ENCODE measurements around the gene NELFB.

Gene NELFB

DNA sequence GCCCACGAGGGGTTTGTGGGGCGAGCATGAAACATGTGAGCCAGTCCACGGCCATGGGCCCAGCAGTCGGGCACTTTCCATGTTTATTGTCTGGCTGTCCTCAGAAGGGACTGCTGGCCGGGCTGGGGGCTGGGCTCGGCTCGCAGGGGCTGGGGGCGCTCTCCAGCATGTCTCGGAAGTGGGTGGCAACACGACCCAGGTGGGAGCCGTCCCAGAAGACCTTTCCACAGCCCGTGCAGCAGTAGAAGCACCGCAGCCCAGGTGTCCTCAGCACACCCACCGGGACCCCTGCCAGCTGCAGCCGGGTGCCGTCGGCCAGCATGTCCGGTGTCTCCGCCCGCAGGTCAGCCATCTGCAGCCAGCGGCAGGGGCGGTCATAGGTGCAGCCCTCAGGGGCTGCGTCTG, 51.7 kb downstream of the NELFB start:
- DNase-seq = no peak

DNA sequence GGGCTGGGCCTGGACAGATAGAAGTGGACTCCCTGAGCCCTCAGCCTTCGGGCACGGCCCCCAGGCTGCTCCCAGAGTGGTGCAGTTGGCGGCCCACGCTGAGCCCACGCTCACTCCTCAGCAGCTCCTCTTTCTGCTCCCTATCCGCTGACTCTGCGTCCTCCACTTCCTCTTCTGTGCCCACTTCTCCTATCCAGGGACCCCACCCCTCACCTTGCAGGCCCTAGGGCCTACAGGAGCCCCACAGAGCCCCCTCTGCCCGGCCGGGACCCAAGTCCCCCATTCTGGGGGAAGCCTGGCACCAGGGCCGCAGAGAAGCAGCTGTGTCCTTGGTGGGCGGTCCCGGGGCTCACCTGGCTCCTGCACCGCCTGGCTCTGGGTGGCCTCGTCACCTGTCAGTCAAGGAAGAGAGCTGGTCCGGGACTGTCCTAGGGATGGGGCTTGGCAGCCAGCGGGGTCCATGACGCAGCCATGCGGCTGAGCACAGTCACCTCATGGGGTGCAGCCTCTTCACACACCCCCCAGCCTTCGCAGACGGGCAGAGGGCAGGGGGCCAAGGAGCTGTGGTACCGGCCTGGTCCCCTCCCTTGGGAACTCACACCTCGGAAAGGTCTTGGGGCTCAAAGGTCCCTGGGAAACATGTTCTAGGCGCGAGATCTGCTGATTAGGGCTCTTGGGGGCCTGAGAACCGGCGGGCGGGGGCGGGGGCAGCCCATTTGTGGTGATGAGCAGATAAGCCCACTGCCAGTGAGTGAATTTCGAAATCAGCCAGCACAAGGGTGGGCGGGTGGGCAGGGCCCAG, 52.3 kb downstream of the NELFB start:
- no peak for DNase-seq

DNA sequence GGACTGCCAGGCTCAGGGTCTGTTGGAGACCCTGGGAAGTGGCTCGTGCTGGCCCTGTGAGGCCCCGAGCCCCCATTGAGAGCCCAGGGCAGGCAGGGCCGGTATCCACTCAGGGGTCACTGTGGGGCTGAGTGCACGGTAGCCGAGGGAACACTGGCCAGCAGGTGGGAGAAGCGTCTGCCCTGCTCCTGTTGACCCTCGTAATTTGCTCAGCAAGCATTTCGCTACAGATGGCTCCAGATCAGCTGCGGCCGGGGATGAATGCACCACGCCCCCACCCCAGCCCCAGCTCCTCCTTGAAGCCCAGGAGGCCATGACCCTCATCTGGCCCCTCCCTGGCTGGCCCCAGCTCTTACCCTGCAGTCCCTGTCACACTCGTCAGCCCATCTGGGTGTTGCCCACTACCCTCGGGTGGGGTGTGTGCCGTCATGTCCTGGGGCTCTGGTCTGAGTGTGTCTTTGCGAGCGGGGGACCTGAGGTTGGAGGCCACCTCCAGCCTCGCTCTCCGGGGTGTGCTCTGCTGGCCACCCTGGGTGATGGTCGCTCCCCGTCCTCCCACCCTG, 53.0 kb downstream of the NELFB start:
- DNase-seq = no peak

DNA sequence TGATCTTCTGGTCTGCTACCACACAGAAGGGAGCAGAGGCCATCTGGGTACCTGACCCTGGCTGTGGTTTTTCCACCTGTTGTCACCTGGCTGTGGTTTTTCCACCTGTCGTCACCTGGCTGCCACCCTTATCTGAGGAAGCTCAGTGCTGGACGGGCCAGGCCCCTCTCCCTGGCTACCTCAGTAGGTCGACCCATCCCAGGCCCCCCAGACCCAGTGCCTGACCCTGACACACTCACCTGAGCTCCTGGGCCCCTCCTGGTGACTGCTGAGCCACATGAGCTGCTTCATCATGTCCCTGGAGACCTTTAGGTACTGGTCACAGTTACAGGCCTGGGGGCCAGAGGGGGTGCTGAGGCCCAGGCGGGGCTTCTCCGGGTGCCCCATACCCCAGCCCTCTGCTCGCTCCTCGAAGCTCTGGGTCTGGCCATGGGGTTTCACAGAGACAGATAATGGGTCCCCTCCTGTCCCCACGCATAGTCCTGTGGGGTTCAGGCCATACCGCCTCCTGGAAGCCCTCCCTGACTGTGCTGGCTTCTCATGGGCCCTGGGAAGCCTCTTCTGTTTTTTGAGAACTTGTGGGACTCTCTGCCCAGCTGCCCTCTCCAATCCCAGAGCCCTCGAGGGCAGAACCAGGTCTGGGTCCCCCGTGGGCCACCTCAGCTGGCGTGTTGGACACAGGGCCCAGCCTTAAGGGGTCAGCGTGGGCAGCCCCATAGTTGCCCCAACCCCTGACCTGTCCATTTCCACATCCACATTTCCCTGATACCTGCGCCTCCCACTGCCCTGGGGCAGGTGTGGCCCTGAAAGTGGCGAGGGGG, 54.5 kb downstream of the NELFB start:
- no peak for DNase-seq

DNA sequence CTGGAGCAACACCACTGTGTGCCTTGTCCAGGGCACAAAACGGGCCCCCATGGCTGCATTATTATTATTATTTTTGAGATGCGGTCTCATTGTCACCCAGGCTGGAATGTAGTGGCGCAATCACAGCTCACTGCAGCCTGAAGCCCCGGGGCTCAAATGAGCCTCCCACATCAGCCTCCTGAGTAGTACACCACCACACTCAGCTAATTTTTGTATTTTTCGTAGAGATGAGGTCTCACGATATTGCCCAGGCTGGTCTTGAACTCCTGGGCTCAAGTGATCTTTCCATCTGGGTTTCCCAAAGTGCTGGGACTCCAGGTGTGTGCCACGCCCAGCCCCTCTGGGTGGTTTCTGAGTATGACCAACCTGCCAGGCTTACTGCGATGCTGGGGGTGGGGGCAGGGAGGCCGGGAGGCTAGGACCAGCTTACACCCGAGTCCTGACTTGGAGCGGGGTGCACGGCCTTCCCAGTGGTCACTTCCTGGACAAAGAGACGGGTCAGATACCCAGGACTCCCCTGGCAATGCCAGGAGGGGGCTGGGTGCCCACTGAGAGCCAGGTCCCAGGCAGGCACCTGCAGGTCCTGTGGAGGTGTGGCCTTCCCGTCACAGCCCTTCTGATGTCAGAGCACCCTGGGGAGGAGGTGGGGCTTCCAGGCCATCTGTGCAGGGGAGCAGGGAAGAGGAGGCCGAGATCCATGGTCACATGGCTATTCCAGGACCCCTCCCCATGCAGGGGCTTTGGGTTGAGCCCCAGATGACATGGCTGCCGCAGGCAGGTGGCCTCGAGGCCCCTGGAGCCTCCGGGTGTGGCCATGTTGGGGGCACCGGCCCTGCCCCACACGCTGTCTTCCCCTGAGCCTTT, 55.3 kb downstream of the NELFB start:
- DNase-seq = no peak

DNA sequence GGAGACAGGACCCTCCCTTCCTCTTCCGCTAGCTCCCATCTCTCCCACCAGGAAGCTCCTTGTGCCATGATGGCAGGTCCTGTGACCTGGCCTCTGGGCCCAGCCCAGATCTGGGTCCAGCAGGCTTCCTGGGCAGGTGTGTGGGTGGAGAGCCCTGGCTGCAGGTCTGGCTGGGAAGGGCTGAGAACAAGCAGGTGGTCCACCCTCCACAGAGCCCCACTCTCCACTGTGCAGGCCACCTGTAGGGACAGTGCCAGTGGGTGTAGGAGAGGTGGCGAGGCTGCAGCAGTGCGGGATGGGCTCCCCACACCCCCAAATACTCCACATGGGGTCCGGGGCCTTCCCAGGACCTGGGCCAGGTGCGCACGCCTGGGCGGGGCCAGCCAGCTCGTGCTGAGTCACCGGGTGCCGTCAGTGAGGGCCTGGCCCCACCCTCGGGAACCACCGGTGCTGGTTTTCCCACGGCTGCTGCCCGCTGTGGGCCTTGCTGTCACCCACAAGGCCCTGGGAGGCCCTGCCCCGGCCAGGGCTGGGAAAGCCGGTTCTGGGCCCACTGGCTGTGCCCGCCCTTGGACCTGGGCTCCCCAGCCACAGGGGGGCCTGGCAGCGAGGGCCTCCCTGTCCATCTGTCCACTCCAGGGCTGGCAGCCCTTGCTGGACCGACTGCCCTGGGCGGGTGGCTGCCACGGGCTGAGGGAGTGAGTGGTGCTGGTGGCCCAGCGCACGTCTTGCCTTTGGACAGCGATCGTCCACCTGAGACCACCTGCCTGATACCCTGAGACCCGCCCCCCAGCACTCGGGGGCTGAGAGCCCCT, 56.3 kb downstream of the NELFB start:
- no peak for DNase-seq

DNA sequence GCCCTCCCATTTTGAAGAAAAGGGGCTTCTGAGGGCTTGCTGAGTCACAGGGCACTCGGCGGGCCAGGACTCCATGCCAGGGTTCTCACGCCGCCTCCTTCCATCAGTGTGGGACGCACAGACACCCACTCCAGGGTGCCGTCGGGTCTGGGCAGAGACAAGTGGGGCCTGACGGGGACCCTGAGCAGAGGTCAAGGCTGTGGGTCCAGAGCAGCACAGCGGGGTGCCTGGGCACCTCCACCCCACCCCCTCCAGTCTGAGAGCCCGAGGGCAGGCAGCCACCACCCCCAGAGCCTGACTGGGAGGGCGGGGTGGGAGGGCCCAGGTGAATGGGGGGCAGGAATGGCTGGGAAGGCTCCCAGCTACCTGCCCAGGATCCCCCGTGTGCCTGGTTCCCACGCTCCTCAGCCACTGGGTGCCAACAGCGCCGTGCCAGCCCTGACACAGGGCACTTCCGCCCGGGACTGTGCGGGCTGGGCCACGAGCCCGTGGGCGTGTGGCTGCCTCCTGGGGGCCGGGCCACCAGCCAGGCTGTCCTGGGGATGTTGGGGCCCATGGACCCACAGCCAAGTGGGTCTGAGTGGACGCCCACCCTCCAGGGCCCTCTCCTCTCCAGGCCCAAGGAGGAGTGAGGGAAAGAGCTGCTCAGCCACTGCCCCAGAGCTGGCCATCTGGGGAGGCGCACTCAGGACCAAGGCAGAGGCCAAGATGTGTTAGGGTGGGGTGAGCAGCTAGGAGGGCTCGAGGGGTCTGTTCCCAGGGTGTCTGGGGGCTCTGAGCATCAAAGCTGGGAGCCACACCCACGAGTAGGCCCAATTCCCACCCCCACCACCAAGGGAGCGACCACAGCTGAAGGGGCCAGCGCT, 57.1 kb downstream of the NELFB start:
- DNase-seq = no peak

DNA sequence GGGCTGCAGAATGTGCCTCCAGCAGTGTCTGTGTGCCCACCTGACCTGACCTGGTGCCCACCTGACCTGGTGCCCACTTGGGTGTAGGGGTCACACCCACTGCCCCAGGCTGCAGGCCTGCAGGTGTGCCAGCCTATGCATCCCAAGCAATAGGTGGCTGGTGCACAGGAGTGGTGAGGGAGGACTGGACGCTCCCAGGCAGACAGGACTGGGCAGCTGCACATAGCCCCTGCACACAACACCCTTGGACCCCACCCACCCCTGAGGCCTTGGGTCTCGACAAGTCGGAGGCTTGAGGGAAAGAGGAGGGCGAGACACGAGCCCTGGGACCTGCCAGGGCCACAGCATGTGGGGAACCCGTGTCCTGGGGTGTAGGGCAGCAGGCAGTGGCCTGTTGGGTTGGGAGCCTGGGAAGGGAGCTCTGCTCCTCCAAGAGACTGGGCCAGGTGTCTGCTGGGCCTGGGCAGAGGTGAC, 57.8 kb downstream of the NELFB start:
- no peak for DNase-seq

DNA sequence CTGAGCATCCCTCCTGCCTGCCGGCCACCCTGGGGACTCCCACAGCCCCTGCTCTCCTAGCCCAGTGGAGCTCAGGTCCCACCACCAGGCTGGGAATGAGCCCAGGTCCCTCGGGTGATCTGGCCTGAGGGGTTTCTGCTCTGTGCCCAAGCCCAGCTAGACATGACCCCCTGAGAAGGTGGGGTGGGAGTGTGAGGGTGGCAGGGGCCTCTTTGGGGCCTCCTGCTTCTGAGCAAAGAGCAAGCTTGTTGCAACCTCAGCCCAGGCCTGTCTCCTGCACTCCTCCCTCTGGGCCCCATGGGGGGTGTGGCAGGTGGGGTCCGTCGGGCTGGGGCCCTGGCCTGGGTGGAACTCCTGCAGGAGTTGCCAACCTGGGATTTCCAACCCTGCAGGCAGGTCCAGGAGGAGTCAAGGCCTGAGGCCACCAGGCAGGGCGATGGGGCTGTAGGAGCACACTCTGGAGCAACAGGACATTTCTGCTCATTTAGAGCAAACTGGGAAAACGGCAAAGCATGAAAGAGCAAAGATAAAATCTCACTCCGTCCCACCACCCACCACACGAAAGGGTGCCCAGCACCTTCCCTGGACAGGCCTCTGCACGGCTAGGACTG, 58.3 kb downstream of the NELFB start:
- DNase-seq = no peak

DNA sequence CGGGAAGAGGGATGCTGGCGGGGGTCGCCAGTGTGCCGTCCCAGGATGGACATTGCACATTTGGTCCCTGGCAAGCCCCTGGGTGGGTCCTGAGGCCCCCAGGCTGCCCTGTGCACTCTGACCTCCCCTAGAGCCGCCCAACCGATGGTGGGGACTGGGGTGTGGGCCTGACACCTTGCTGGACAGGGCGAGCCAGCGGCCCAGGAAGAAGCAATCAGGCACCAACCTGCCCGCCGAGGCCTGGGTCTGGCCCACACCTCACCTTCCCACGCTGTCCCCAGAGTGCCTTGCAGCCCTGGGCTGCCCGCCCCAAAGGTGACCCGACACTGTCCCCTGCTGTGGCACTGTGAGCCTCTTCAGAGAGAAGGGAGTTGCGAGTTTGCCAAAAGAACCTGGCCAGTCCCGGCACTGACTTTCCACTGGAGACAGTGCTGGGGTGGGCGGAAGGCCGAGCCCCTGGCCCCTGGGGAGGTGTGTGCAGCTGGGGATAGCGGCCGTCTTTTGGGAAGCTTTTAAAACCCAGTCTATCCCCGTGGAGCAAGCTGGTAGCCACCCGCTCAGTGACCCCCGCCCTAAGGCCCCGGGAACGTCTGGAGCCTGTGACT, 58.9 kb downstream of the NELFB start:
- DNase-seq = no peak

DNA sequence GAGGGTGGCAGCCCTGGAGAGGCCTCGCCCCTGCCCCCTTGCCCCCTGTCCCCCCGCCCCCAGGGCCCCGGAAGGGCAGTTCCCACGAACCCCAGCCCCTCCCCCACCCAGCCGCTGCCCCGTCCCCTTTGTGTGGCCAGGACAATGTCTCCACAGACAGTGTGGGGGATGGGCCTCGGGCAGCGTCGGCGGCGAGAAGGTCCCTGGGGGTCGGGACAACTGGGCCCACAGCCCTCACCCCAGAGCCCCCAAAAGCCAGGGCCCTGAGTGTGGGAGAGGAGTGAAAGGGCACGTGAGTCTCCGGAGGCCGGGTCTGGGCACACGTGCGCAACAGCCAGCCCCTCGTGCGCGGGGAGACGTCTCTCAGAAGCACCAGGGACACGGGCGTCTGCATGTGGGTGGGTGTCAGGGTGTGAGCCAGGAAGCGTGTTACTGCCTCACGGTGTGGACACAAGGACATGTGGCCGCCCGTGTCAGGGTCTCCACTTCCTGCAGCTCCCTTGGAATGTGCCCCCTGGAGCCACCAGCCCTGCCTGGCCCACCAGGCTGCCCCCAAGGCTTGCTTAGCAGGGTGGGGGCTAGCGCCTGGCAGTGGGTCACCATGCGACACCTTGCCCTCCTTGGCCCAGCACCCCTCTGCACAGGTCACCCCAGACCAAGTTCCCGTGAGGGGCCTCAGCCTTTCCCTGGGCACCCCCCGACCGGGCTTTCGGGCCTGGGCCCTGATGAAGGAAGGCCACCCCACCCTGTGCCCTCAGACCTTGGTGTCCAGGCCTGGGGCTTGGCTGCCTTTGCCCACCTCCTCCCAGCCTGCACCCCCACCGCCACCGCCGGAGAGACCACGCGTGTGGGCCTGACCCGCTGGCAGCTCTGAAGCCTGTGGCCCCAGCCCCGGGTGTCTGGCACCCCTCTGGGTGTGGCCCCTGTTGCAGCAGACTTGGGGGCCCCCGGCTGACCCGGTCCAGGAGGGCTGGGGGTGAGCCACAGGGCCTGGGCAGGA, 59.7 kb downstream of the NELFB start:
- DNase-seq = no peak

DNA sequence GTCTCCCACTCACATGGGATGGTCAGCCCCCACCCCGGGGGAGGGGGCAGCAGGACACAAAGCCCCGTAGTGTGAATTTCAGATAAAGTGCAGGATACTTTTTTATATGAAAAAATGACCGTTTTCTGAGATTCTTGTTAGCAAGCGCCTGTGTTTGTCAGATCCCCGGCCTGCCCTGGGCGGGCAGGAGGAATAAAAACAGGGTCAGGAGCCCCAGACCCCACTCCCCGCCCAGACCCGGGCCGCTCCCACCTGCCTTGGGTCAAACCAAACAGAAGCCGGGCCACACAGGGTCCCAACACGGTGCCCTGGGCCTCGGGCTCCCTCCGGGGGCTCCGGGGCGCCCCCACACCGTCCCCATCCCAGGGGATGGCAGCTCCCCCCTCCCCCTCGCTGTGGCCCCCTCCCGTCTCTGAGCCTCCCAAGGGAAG, 60.5 kb downstream of the NELFB start:
- no peak for DNase-seq

DNA sequence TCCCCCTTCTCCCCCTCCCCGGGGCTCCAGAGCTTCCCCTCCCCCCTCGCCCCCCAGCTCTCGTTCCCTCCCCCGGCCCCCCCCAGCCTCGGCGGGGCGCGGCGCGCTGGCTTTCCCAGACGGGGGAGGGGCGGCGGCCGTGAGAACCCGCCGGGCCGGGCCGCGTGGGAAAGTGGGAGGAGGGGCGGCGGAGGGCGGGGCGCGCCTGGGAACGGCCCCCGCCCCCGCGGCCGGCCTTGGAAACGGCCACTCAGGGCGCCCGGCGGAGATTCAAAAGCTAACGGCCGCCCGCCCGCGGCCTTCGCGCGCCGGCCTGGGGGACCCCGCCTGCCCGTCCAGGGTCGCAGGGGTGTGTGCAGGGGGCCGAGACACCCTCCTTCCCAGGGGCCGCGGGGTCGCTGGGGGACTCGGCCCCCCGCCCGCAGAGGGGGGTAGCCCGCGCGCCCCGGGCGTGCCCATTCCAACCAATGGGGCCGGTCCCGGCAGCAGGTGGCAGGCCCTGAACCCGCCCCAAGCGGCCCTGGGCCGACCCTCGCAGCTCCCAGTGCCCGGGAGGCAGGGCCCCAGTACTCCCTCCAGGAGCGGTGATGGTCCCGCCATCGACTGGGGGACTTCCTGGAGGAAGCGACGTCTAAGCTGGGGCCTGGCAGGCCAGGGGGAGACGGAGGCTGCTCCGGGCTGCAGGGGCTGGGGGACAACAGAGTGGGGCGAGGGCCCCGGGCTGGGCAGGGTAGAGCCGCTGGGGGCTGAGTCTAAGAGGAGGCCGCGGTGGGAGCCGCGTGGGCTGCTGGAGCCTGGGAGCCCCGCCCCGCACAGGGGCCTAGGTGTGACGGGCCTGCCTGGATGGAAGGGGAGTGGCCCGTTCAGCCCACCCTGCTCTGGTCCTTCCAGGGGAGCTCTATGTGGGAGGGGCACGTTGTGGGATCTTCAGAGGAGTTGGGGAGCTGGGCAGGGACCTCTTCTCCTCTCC, 61.2 kb downstream of the NELFB start:
- no peak for DNase-seq

DNA sequence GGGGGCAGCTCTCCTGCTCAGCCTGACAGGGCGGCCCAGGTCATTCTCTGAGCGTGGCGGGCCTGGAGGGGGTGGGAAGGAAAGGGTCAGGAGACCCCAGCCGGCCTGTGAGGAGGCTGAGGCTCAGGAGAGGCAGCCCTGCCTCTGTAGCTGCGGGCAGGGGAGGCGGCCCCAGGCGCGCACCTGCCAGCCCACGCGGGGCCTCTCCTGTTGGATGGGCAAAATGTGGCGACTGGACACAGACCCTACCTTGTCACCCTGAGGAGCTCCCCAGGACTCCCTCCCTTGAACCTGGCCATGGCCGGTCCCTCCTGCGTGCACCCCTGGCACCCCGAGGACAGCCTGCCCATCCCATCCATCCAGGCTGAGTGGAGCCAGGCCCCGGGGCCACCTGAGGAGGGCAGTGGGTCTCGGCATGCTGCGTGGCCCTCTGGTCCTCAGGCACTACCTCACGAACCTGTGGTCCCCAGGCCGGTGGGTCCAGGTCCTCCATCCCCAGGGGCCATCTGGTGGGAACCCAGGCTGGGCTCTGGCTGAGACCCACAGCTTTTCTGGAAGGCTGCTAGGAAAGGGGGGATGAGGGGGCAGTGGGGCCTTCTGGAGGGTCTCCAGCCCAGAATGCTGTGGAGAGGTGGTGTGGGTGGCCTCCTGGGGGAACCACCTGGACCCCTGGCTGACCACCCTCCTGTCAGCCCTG, 62.0 kb downstream of the NELFB start:
- no peak for DNase-seq

DNA sequence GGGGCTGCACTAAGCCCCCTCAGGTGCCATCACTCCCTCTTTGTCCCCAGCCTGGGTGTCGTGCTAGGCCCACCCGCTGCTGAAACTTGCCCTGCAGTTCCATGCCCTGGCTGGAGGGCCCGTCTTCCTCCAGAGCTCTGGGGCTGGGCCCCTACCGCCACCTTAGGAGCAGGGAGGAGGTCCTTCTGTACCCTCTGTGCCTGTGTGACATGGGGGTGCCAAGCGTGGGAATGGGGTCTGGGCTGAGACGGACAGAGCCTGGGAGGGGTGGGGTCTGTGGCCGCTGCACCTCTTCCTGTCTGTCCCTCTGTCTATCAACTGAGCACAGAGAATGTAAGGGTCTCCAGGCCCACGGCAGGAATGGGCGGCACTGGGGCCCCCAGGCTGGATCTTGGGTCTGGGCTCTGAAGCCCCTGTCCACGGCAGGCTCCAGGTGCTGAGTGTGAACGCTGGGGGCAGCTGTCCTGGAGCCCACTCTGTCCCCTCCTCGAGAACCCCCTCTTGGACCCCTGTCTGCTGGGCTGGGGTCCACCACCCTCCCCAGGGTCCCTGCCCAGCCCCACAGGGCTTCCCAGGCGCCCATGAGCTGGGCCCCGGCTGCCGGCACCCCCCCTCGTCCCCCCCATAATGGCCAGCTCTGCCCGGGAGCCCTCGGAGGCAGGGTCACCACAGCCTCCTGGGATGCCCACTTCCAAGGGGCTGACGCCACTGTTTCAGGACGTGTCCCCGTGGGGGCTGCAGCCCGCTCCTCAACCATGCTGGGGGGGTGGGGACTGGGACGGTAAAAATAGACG, 62.8 kb downstream of the NELFB start:
- no peak for DNase-seq

DNA sequence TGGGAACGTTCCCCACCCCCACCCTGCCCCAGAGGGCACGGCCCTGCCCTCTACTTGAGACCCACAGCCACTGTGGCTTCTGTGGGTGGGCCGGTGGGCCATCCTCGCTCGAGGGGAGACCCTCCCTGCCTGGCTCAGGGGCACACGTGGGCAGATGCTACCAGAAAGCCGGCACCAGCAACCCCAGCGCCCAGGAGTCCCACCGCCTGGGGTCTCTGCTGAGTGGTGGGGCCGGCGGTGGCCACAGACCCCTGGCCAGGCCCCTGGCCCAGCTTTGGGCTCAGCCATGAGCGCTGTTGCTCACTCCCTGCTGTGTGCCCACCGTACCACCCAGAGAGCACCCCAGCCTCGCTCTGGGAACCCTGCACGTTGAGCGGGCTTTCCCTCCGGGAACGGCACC, 63.5 kb downstream of the NELFB start:
- no peak for DNase-seq
